ENCODE results near the gene NDUFAF8. TPM values are rescaled to one million over a fixed set of nuclear protein-coding genes. Genes with fewer than 3 reads are reported as not detected.

Gene NDUFAF8
- total RNA-seq, 1 experiment from 2014 or later: 102 TPM

- TF ChIP-seq ATF3 (IDR thresholded peaks at IDR 0.05) (no peak), ZBTB33 (IDR thresholded peaks at IDR 0.05; ENCODE audit: extremely low read depth, insufficient replicate concordance, low read length) (no peak), JUND (IDR thresholded peaks at IDR 0.05) (no peak), EZH2 (IDR thresholded peaks at IDR 0.05) (no peak), EZH2phosphoT487 (IDR thresholded peaks at IDR 0.05; ENCODE audit: borderline replicate concordance) (no peak), TCF7L2 (IDR thresholded peaks at IDR 0.05; ENCODE audit: borderline replicate concordance, extremely low read depth, insufficient read depth, insufficient read length) (no peak)
Observed at GRCh38 chr17:81232616-81233241, 6.4 kb upstream of the NDUFAF8 start (continued).

GRCh38 chr17:81233316-81233715 lies 5.8 kb upstream of the NDUFAF8 start:
- Histone ChIP-seq H2AFZ (ENCODE audit: low read depth, low read length, poor library complexity, severe bottlenecking) (no peak overlapping the region), H3K9me3 (ENCODE audit: control insufficient read depth in 1 of 2, insufficient read depth in 1 of 2, low read depth in 1 of 2, low read length in 2 of 2) (no peaks in the 10 kb centered on the region), H3K4me1 (ENCODE audit: control insufficient read depth in 1 of 2, insufficient read depth in 2 of 2, low read length in 2 of 2) (peaks cover 6 to 11% of the 10 kb centered on the region in 2 experiments; a peak in 3 of 4 replicates), H3K9ac (ENCODE audit: low read length) (no peak overlapping the region), H3K9me2 (ENCODE audit: insufficient read depth) (no peaks in the 10 kb centered on the region), H3K4me3 (replicated peaks in 1 of 2; ENCODE audit: low read depth in 1 of 2, low read length in 2 of 2) (no peak overlapping the region), H3K27ac (ENCODE audit: low read depth, low read length) (no peak overlapping the region), H3K79me2 (ENCODE audit: insufficient read depth, low read length) (peaks cover 12% of the 10 kb centered on the region; the same call in 1 of the 2 replicates), H3K36me3 (ENCODE audit: control insufficient read depth in 1 of 2, insufficient read depth in 2 of 2, low read length in 2 of 2) (peaks cover 5 to 7% of the 10 kb centered on the region in 2 experiments; a peak in 1 of 4 replicates), H4K20me1 (ENCODE audit: insufficient read depth) (no peaks in the 10 kb centered on the region), H3K4me2 (ENCODE audit: low read length) (no peak overlapping the region), H3K27me3 (ENCODE audit: insufficient read depth, low read length) (no peaks in the 10 kb centered on the region)
- ATAC-seq (no peak), DNase-seq (ENCODE audit: low read depth, low spot score) (no peak)
- intact Hi-C loops (cut with micrococcal nuclease): no loop called here
- CTCF ChIA-PET: interaction anchor here (1.0 kb wide), 1 partner anchor 91 kb away, joined by 4 read pairs; no protein-coding TSS in a partner anchor
- POLR2A ChIA-PET: no interaction called here
- RAD21 ChIA-PET (ENCODE audit: low non-redundant PET in 1 of 2, low total read pairs in 2 of 2, uncharacterized antibody in 2 of 2, unreplicated experiment in 2 of 2): no interaction called here
- TF ChIP-seq JUND (IDR thresholded peaks at IDR 0.05) (no peak), POLR2AphosphoS5 (IDR thresholded peaks at IDR 0.05; ENCODE audit: low read depth, low read length) (no peak)
- TF ChIP-seq, protein P1, sequence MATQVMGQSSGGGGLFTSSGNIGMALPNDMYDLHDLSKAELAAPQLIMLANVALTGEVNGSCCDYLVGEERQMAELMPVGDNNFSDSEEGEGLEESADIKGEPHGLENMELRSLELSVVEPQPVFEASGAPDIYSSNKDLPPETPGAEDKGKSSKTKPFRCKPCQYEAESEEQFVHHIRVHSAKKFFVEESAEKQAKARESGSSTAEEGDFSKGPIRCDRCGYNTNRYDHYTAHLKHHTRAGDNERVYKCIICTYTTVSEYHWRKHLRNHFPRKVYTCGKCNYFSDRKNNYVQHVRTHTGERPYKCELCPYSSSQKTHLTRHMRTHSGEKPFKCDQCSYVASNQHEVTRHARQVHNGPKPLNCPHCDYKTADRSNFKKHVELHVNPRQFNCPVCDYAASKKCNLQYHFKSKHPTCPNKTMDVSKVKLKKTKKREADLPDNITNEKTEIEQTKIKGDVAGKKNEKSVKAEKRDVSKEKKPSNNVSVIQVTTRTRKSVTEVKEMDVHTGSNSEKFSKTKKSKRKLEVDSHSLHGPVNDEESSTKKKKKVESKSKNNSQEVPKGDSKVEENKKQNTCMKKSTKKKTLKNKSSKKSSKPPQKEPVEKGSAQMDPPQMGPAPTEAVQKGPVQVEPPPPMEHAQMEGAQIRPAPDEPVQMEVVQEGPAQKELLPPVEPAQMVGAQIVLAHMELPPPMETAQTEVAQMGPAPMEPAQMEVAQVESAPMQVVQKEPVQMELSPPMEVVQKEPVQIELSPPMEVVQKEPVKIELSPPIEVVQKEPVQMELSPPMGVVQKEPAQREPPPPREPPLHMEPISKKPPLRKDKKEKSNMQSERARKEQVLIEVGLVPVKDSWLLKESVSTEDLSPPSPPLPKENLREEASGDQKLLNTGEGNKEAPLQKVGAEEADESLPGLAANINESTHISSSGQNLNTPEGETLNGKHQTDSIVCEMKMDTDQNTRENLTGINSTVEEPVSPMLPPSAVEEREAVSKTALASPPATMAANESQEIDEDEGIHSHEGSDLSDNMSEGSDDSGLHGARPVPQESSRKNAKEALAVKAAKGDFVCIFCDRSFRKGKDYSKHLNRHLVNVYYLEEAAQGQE (IDR thresholded peaks at IDR 0.05; ENCODE audit: low read depth): no peak
- BruUV-seq (replicated peaks): no TSS peak

All from HCT116 (cell line).